ENCODE measurements around the gene RASGRP4.

The RASGRP4 gene

GRCh38 chr19:38360351-38360750, 65.7 kb downstream of the RASGRP4 start:
- H3K23ac ChIP-seq (ENCODE audit: low read depth, low read length, poor library complexity): no peak overlapping the region
- H2BK15ac ChIP-seq (ENCODE audit: low read length): no peak overlapping the region
- H3K36me3 ChIP-seq (replicated peaks in 1 of 2; ENCODE audit: control insufficient read depth in 2 of 2, insufficient read depth in 2 of 2, low read length in 2 of 2): no peaks in the 10 kb centered on the region
- H3K79me1 ChIP-seq (ENCODE audit: low read depth, low read length): no peaks in the 10 kb centered on the region
- H3K9me3 ChIP-seq (replicated peaks in 1 of 2; ENCODE audit: control insufficient read depth in 2 of 2, insufficient read depth in 1 of 2, low read depth in 1 of 2, low read length in 2 of 2): peaks cover 3 to 4% of the 10 kb centered on the region in 2 donors
- no peak overlapping the region for H3K4me2 ChIP-seq (ENCODE audit: insufficient read depth, low read length, poor library complexity, severe bottlenecking)
- H3K18ac ChIP-seq (ENCODE audit: low read length): no peak overlapping the region
- no peak overlapping the region for H3K4ac ChIP-seq (ENCODE audit: low read length)
- H2AFZ ChIP-seq (ENCODE audit: low read length): no peak overlapping the region
- H3K14ac ChIP-seq (ENCODE audit: low read length): no peak overlapping the region
- no peak overlapping the region for H2BK12ac ChIP-seq (ENCODE audit: low read length)
- no CpG with 5 or more reads among the region's 9 CpGs for WGBS, 2 donors (ENCODE audit: extremely low coverage in 2 of 2, insufficient read length in 2 of 2, insufficient replicate concordance in 1 of 2)
- H3K9ac ChIP-seq (ENCODE audit: low read depth, low read length, poor library complexity): no peak overlapping the region
- H2AK5ac ChIP-seq (ENCODE audit: low read depth, low read length): peak overlapping the region; percentile 2
- no peak overlapping the region for H4K8ac ChIP-seq (ENCODE audit: low read depth, low read length)
- no peak for DNase-seq (ENCODE audit: low spot score)
- H4K91ac ChIP-seq (ENCODE audit: low read depth, low read length, poor library complexity): no peak overlapping the region
- peaks cover 4% of the 10 kb centered on the region in 2 donors for H3K4me1 ChIP-seq (ENCODE audit: control insufficient read depth in 2 of 2, insufficient read depth in 1 of 2, low read depth in 1 of 2, low read length in 2 of 2)
- H2BK5ac ChIP-seq (ENCODE audit: low read length): no peak overlapping the region
- H3K4me3 ChIP-seq (ENCODE audit: low read length in 2 of 2): no peak overlapping the region
- no peak overlapping the region for H2BK120ac ChIP-seq (ENCODE audit: low read depth, low read length)
- H3K27me3 ChIP-seq (ENCODE audit: control insufficient read depth in 3 of 3, insufficient read depth in 3 of 3, low read depth in 1 of 3, low read length in 3 of 3): peaks cover 0 to 50% (median 25%) of the 10 kb centered on the region in 3 experiments
- no peak overlapping the region for H3K27ac ChIP-seq (replicated peaks; ENCODE audit: low read length)

- Histone ChIP-seq H2AFZ (ENCODE audit: low read length) (no peak overlapping the region), H2BK15ac (ENCODE audit: low read length) (no peak overlapping the region), H3K14ac (ENCODE audit: low read length) (no peak overlapping the region), H2BK120ac (ENCODE audit: low read depth, low read length) (no peak overlapping the region), H3K18ac (ENCODE audit: low read length) (no peak overlapping the region), H3K4me3 (ENCODE audit: low read length in 2 of 2) (no peak overlapping the region), H3K23ac (ENCODE audit: low read depth, low read length, poor library complexity) (peak overlapping the region; percentile 3), H3K9ac (ENCODE audit: low read depth, low read length, poor library complexity) (no peak overlapping the region), H3K4me1 (ENCODE audit: control insufficient read depth in 2 of 2, insufficient read depth in 1 of 2, low read depth in 1 of 2, low read length in 2 of 2) (peaks cover 4% of the 10 kb centered on the region in 2 donors), H3K4me2 (ENCODE audit: insufficient read depth, low read length, poor library complexity, severe bottlenecking) (no peak overlapping the region), H4K91ac (ENCODE audit: low read depth, low read length, poor library complexity) (no peak overlapping the region), H3K27me3 (ENCODE audit: control insufficient read depth in 3 of 3, insufficient read depth in 3 of 3, low read depth in 1 of 3, low read length in 3 of 3) (peaks cover 0 to 50% (median 25%) of the 10 kb centered on the region in 3 experiments), H4K8ac (ENCODE audit: low read depth, low read length) (no peak overlapping the region), H3K36me3 (replicated peaks in 1 of 2; ENCODE audit: control insufficient read depth in 2 of 2, insufficient read depth in 2 of 2, low read length in 2 of 2) (no peaks in the 10 kb centered on the region), H2BK5ac (ENCODE audit: low read length) (no peak overlapping the region), H2AK5ac (ENCODE audit: low read depth, low read length) (no peak overlapping the region), H3K79me1 (ENCODE audit: low read depth, low read length) (no peaks in the 10 kb centered on the region), H3K4ac (ENCODE audit: low read length) (no peak overlapping the region), H2BK12ac (ENCODE audit: low read length) (no peak overlapping the region), H3K9me3 (replicated peaks in 1 of 2; ENCODE audit: control insufficient read depth in 2 of 2, insufficient read depth in 1 of 2, low read depth in 1 of 2, low read length in 2 of 2) (peaks cover 0 to 4% of the 10 kb centered on the region in 2 donors), H3K27ac (replicated peaks; ENCODE audit: low read length) (no peak overlapping the region)
- no peak for DNase-seq (ENCODE audit: low spot score)
- WGBS, 2 donors (ENCODE audit: extremely low coverage in 2 of 2, insufficient read length in 2 of 2, insufficient replicate concordance in 1 of 2): no CpG with 5 or more reads among the region's 18 CpGs
Measured at GRCh38 chr19:38359242-38360021, 66.6 kb downstream of the RASGRP4 start.

Data from neuronal stem cell (in vitro differentiated cells).